ENCODE measurements around the gene RAB1B.

- no peak for TF ChIP-seq CTCF (conservative IDR thresholded peaks at IDR 0.05; ENCODE audit: low read length)
- TF ChIP-seq EZH2phosphoT487 (IDR thresholded peaks at IDR 0.05; ENCODE audit: borderline replicate concordance): no peak
These were observed 30.6 kb upstream of the RAB1B start for GRCh38 chr11:66237867-66238266.

All from Loucy (cell line).